CD4-positive, CD25-positive, alpha-beta regulatory T cell (primary cell): ENCODE results near the gene TSPAN9. TPM values are rescaled to one million over a fixed set of nuclear protein-coding genes. Genes with fewer than 3 reads are reported as not detected.

ENCODE experiments used
- ATAC-seq, 2 donors: fragments of 150-1000 bp; cut with Tn5 transposase; one replicate each; pipeline ENCODE4 v1.10.0; 2021; ENCODE audit warnings: low read depth in 2 of 2, moderate number of reproducible peaks in 2 of 2, moderate library complexity in 1 of 2
- DNase-seq, 3 donors: peaks; one replicate each; pipeline versions ENCODE4 v3.0.0 to v3.0.0-alpha.2; 2012 to 2022; ENCODE audit warnings: mixed read lengths in 1 of 3
- H3K27ac ChIP-seq: one replicate; pipeline ENCODE4 v1.7.0; 2013; ENCODE audit warnings: mild to moderate bottlenecking, low read length; ENCODE audit not compliant: insufficient read depth, poor library complexity, severe bottlenecking
- H3K27me3 ChIP-seq: one replicate; pipeline ENCODE4 v1.7.0; 2013; ENCODE audit warnings: low read length; ENCODE audit not compliant: control insufficient read depth, insufficient read depth
- H3K36me3 ChIP-seq: one replicate; pipeline ENCODE4 v1.7.0; 2013; ENCODE audit warnings: mild to moderate bottlenecking, low read length, moderate library complexity; ENCODE audit not compliant: control insufficient read depth, insufficient read depth
- H3K4me1 ChIP-seq: 2 replicates; pipeline ENCODE4 v1.7.0; 2013; ENCODE audit warnings: mild to moderate bottlenecking, low read length; ENCODE audit not compliant: insufficient read depth, control insufficient read depth, poor library complexity, severe bottlenecking
- H3K4me3 ChIP-seq: one replicate; pipeline ENCODE4 v1.7.0; 2013; ENCODE audit warnings: low read depth, mild to moderate bottlenecking, low read length, moderate library complexity
- H3K9me3 ChIP-seq, 2 experiments: 1 replicate in 1 of 2; 2 replicates in 1 of 2; pipeline ENCODE4 v1.7.0; 2013; ENCODE audit warnings: low read length in 2 of 2, mild to moderate bottlenecking in 1 of 2, moderate library complexity in 1 of 2; ENCODE audit not compliant: control insufficient read depth in 2 of 2
- H3K27ac Mint-ChIP-seq, 3 donors: one replicate each; pipeline ENCODE4 v1.8.0; 2020 to 2022; ENCODE audit warnings: mild to moderate bottlenecking in 3 of 3, mixed read lengths in 3 of 3, moderate library complexity in 2 of 3
- H3K27me3 Mint-ChIP-seq: one replicate; pipeline ENCODE4 v1.8.0; 2022; ENCODE audit warnings: mild to moderate bottlenecking, mixed read lengths
- H3K36me3 Mint-ChIP-seq: one replicate; pipeline ENCODE4 v1.8.0; 2020; ENCODE audit warnings: mixed read lengths
- H3K4me1 Mint-ChIP-seq, 4 donors: one replicate each; pipeline ENCODE4 v1.8.0; 2020 to 2022; ENCODE audit warnings: mixed read lengths in 4 of 4, mild to moderate bottlenecking in 1 of 4
- H3K4me3 Mint-ChIP-seq, 4 donors: one replicate each; pipeline ENCODE4 v1.8.0; 2020 to 2022; ENCODE audit warnings: mild to moderate bottlenecking in 4 of 4, mixed read lengths in 4 of 4, moderate library complexity in 3 of 4
- H3K9me3 Mint-ChIP-seq, 7 donors: one replicate each; pipeline ENCODE4 v1.8.0; 2020 to 2022; ENCODE audit warnings: mixed read lengths in 7 of 7, mild to moderate bottlenecking in 3 of 7, moderate library complexity in 2 of 7
- polyA plus RNA-seq, 4 donors: library from polyadenylated mRNA; unstranded; fragments of 300-500 nt; fragmentation: Illumina TruSeq; gene quantifications; one replicate each; pipeline ENCODE4 v1.2.3, GENCODE V29; 2021
- total RNA-seq: library from RNA; stranded (reverse); gene quantifications from one replicate; pipeline ENCODE4 v1.2.3, GENCODE V29; 2022

The TSPAN9 gene
- total and polyA plus RNA-seq, 5 donors from 2014 or later, result 0.09 to 1.2 (median 0.30) TPM; not detected in 1

DNA sequence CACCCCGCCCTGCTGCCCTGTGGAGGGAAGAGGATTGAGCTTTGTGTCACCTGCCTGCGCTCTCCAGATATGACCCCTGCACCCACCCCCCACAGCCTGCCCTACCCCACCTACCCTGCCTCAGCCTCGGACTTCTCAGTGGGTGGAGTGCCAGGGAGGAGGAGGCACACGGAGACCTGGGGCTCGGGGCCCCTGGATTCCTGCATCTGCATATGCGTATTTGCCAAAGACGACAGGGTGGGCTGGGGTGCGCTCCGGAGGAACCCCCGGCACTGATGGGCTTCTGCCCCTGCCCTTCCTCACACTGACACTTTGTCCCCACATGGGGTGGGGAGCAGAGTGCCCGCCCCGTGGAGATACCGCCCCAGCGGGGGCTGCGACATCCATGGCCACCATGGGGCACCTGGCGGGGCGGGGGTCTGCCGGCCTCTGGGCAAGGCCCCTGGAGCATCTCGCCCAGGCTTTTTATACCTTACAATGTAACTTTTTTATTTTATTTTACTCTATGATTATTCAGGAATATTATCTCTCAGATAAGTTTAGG, 206.0 kb downstream of the TSPAN9 start:
- Histone ChIP-seq H3K27ac (no peak overlapping the region), H3K27me3 (no peaks in the 10 kb centered on the region), H3K4me3 (no peak overlapping the region), H3K36me3 (no peaks in the 10 kb centered on the region), H3K9me3 (no peaks in the 10 kb centered on the region), H3K4me1 (no peaks in the 10 kb centered on the region)
- Mint-ChIP-seq H3K4me3 (no peak overlapping the region), H3K36me3 (no peaks in the 10 kb centered on the region), H3K27me3 (no peaks in the 10 kb centered on the region), H3K9me3 (no peaks in the 10 kb centered on the region), H3K4me1 (peaks cover 0 to 2% (median 0%) of the 10 kb centered on the region in 4 donors), H3K27ac (no peak overlapping the region)
- ATAC-seq, result no peak
- no peak for DNase-seq

DNA sequence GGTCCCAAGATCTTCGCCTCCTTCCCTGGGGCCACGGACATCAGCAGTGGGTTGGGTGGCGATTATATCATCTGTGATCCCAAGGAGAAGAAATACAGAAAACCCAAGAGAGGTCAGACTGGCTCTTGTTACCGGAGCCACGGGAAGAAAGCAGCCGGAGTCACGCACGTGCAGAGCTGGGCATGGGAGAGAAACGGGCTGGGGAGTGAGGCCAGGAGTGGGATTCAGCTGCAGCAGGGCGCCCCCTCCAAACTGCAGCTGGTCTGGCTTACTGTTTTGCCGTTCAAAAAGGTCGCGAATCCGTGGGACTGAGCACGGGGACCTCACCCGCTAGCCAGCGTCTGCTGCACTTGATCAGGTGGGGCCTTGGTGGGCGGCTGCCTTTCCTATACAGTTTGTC, 207.2 kb downstream of the TSPAN9 start:
- DNase-seq (no peak), ATAC-seq (no peak)
- no peaks in the 10 kb centered on the region for H3K27me3 Mint-ChIP-seq
- H3K36me3 Mint-ChIP-seq, result no peaks in the 10 kb centered on the region
- no peaks in the 10 kb centered on the region for H3K9me3 ChIP-seq
- H3K27ac Mint-ChIP-seq, result no peak overlapping the region
- H3K4me3 ChIP-seq, result no peak overlapping the region
- H3K4me1 Mint-ChIP-seq, result no peaks in the 10 kb centered on the region
- no peak overlapping the region for H3K27ac ChIP-seq
- H3K36me3 ChIP-seq, result no peaks in the 10 kb centered on the region
- H3K4me3 Mint-ChIP-seq, result no peak overlapping the region
- H3K9me3 Mint-ChIP-seq, result no peaks in the 10 kb centered on the region
- H3K4me1 ChIP-seq, result no peaks in the 10 kb centered on the region
- H3K27me3 ChIP-seq, result no peaks in the 10 kb centered on the region

DNA sequence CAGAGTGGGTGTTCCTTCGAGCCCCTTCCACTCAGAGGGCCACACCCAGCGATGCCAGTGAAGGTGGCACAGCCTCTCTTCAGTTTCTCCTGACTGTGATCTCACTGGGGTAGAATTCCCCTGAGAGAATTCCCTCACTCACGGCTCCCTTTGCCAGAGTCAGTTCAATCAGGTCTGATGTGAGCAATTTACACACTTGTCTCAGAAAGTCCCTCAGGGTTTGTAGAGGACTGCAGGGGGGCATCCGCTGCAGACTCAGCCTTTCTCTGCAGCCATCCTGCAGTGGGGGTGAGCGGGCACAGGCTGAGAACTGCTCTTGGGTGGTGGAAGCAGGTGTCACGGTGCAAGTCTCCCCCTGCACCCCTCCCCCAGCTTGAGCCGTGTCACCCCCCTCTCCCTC, 208.4 kb downstream of the TSPAN9 start:
- H3K27ac Mint-ChIP-seq, result no peak overlapping the region
- no peaks in the 10 kb centered on the region for H3K4me1 ChIP-seq
- no peaks in the 10 kb centered on the region for H3K36me3 ChIP-seq
- no peak overlapping the region for H3K4me3 ChIP-seq
- no peak overlapping the region for H3K27ac ChIP-seq
- no peaks in the 10 kb centered on the region for H3K4me1 Mint-ChIP-seq
- DNase-seq, result no peak
- no peaks in the 10 kb centered on the region for H3K9me3 ChIP-seq
- H3K9me3 Mint-ChIP-seq, result no peaks in the 10 kb centered on the region
- no peak for ATAC-seq
- H3K27me3 ChIP-seq, result no peaks in the 10 kb centered on the region
- no peak overlapping the region for H3K4me3 Mint-ChIP-seq
- no peaks in the 10 kb centered on the region for H3K27me3 Mint-ChIP-seq
- no peaks in the 10 kb centered on the region for H3K36me3 Mint-ChIP-seq

DNA sequence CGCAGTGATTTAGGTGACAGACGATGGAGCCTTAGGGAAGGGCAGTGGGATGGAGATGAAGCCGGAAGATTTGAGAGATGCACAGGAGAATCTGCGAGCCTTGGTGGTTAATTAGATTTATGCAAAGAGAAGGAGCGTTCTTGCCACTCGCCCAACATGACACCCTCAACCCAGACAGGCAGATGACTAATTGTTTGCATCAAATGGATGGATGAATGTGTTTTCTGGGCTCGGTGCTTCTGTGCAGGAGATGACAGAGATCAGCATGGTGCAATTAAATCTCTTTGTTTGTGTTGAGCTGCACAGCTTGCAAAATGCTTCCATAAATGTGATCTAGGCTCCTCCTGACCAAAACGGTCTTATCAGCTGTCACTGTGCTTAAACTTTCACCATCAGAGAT, 211.5 kb downstream of the TSPAN9 start:
- Histone ChIP-seq H3K9me3 (no peaks in the 10 kb centered on the region), H3K36me3 (no peaks in the 10 kb centered on the region), H3K27ac (no peak overlapping the region), H3K4me1 (no peaks in the 10 kb centered on the region), H3K4me3 (no peak overlapping the region), H3K27me3 (no peaks in the 10 kb centered on the region)
- H3K27ac Mint-ChIP-seq, result no peak overlapping the region
- no peak for ATAC-seq
- DNase-seq, result no peak
- H3K27me3 Mint-ChIP-seq, result no peaks in the 10 kb centered on the region
- H3K36me3 Mint-ChIP-seq, result no peaks in the 10 kb centered on the region
- no peak overlapping the region for H3K4me3 Mint-ChIP-seq
- no peaks in the 10 kb centered on the region for H3K9me3 Mint-ChIP-seq
- no peaks in the 10 kb centered on the region for H3K4me1 Mint-ChIP-seq

DNA sequence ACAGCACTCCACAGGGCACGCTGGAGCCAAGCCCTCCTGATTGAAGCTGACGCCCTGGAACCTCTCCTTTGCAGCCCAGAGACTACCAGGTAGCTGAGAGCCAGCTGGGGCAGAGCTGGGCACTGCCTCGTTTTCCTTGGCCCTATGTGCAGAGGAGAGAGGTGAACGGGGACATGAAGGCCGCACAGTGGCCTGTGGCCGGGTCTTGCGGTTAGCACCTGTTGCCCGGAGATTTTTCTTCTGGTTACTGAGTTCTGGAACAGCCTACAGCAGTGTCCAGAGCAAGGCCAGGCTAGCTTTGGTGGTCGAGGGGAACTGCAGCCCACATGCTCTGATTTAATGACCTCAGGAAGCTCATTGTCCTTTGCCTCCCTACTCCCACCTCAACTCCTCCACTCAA, 212.5 kb downstream of the TSPAN9 start:
- no peak overlapping the region for H3K27ac Mint-ChIP-seq

DNA sequence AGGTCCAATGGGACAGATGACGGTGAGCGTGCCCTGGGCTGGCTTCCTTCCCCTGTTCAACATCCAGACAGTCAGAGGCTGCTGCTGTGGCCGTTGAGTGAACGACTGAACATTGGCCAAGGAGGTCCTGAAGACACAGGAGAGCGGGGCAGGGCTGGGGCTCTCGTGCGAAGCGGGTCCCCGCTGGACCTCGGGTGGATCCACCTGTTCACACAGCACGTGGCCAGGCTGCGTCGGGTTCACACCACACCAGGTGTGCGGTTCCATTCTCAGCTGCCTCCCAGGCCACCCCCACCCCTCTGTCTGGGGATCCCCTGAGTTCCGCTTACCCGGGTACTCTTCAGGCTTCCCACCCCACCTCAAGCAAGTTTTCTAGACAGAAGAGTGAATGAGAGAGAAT, 214.8 kb downstream of the TSPAN9 start:
- H3K4me3 Mint-ChIP-seq, result no peak overlapping the region
- no peaks in the 10 kb centered on the region for H3K27me3 ChIP-seq
- ATAC-seq (no peak), DNase-seq (no peak)
- H3K4me3 ChIP-seq, result no peak overlapping the region
- H3K27ac ChIP-seq, result no peak overlapping the region
- no peaks in the 10 kb centered on the region for H3K4me1 Mint-ChIP-seq
- no peaks in the 10 kb centered on the region for H3K27me3 Mint-ChIP-seq
- H3K4me1 ChIP-seq, result no peaks in the 10 kb centered on the region
- H3K27ac Mint-ChIP-seq, result no peak overlapping the region
- H3K9me3 Mint-ChIP-seq, result no peaks in the 10 kb centered on the region
- no peaks in the 10 kb centered on the region for H3K36me3 Mint-ChIP-seq
- no peaks in the 10 kb centered on the region for H3K9me3 ChIP-seq
- no peaks in the 10 kb centered on the region for H3K36me3 ChIP-seq

More for the DNA sequence above, 212.5 kb downstream of the TSPAN9 start:
- no peak overlapping the region for H3K4me3 ChIP-seq
- no peaks in the 10 kb centered on the region for H3K9me3 Mint-ChIP-seq
- no peaks in the 10 kb centered on the region for H3K4me1 Mint-ChIP-seq
- no peak overlapping the region for H3K4me3 Mint-ChIP-seq
- H3K27ac ChIP-seq, result no peak overlapping the region
- no peaks in the 10 kb centered on the region for H3K36me3 ChIP-seq
- ATAC-seq (no peak), DNase-seq (no peak)
- H3K4me1 ChIP-seq, result no peaks in the 10 kb centered on the region
- H3K27me3 Mint-ChIP-seq, result no peaks in the 10 kb centered on the region
- H3K36me3 Mint-ChIP-seq, result no peaks in the 10 kb centered on the region
- H3K27me3 ChIP-seq, result no peaks in the 10 kb centered on the region
- H3K9me3 ChIP-seq, result no peaks in the 10 kb centered on the region

DNA sequence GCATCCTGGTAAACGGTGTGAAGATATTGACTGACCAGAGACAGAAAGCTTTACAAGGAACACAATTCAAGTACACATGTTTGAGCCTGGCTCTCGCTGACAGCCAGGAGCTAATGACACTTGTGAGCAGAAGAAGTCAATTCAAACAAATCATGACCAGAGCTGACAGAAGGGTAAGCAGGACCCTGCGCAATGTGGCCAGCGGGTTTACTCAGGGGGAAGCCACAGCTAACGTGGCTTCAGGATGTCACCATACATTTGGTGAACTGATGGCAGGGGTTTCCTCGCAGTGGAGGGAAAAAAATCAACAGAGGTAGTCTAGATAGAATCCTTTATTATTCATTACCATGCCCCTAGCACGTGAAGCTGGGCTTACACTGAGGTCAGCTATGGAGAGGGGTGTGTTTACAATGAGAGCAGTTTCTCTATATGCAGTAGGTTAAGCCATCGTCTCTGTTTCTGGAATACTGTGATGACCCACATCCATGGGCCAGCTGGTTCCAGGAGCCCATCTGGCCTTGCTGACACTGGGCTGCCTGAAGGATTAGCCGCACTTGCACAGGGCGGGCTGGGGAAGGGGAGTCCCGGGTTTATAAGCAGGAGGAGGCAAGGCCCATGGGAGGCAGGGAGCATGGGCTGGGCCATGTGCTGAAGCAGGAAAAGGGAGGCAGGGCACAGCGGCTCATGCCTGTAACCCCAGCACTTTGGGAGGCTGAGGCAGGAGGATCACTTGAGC, 215.7 kb downstream of the TSPAN9 start:
- H3K27ac Mint-ChIP-seq, result no peak overlapping the region
- Histone ChIP-seq H3K9me3 (no peaks in the 10 kb centered on the region), H3K36me3 (no peaks in the 10 kb centered on the region), H3K4me1 (no peaks in the 10 kb centered on the region), H3K27ac (no peak overlapping the region), H3K27me3 (no peaks in the 10 kb centered on the region), H3K4me3 (no peak overlapping the region)
- no peaks in the 10 kb centered on the region for H3K36me3 Mint-ChIP-seq
- H3K4me3 Mint-ChIP-seq, result no peak overlapping the region
- H3K4me1 Mint-ChIP-seq, result no peaks in the 10 kb centered on the region
- no peak for DNase-seq
- H3K27me3 Mint-ChIP-seq, result no peaks in the 10 kb centered on the region
- no peak for ATAC-seq
- H3K9me3 Mint-ChIP-seq, result no peaks in the 10 kb centered on the region
